SH-SY5Y (cell line): ENCODE measurements around the gene IYD.

Experiments used
- GATA2 ChIP-seq: IDR thresholded peaks from 2 replicates; pipeline ENCODE4 v1.6.1; 2011; ENCODE audit warnings: mild to moderate bottlenecking, low read depth, low read length
- GATA3 ChIP-seq: IDR thresholded peaks from 2 replicates; pipeline ENCODE4 v1.6.1; 2011; ENCODE audit warnings: low read depth, mild to moderate bottlenecking, low read length, moderate library complexity

The IYD gene

DNA sequence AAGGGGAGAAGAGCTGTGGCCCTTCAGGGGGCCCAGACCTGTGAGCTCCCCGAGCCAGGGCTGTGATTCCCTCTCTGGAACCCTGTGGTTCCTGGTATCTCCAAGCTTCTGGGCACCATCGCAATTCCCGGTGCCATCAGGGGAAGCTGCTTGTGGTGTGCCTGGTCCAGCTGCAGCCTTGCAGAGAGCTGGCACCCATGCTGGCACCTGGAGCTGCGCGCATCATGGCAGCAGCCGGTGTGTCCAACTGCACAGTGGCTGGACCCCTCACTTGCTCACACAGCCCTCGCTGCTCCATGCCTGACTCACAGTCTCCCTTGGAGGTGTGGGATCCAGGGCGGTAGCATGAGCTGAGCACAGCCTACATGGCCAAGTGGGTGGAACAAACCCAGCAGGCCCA, 56.7 kb downstream of the IYD start:
- TF ChIP-seq GATA3 (no peak), GATA2 (no peak)

DNA sequence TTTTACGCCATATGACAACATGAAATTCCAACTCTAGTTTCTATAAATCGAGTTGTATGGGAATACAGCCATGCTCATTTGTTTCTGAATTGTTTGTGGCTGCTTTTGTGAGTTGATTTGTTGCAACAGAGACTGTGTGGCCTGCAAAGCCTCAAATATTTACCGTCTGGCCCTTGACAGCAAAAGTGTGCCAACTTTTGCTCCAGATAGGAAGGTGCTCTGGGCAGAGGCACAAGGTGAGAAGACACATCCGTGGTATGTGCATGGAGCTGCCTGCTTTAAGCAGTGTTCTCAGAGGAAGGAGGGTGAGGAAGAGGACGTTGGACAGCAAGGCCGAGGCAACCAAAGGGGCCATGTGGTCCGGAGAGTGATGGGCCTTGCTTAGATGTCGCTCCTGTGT, 57.4 kb downstream of the IYD start:
- TF ChIP-seq GATA2 (no peak), GATA3 (no peak)

DNA sequence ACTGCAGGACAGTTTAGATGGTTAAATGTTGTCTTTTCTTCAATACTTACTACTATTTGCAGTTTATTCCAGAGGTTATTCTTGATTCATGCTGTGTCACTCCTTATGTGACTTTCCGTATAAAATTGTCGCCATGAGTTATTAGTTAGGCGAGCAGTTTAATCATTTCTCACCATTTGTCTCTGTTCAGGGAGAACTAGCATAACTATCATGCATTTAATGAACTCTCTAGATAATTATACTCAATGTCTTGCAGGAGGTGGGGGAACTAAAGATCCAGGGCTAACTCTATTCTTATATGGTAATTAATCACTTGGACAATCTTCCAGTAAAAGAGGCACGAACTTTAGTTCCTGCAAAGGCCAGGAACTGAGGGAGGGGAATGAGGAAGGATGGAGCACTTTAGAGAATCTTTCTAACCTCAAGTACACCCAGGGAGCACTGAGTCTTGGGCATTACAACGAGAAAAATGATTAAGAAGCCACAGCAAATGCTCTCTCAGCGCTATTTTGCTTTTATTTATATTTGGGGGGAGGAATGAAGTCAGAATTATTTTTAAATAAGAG, 58.3 kb downstream of the IYD start:
- TF ChIP-seq GATA2 (no peak), GATA3 (no peak)

DNA sequence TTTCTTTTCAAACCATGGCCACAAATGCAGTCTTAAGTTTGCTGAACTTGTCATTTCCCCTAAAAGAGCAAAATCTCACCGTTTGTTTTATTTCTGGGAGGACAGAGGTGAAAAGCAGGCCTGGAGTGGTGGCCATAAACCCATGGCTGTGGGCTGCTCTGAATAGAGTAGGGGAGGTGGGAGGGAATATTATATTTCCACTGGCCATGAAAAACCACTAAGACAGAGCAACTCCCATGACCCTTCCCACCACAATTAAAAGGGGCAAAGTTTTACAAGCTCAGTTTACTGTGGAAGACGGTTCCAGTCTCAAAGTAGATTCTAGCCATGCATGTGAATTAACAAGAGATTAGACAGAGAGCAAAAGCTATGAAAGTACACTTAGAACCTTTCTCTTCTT, 59.0 kb downstream of the IYD start:
- TF ChIP-seq GATA3 (no peak), GATA2 (no peak)

DNA sequence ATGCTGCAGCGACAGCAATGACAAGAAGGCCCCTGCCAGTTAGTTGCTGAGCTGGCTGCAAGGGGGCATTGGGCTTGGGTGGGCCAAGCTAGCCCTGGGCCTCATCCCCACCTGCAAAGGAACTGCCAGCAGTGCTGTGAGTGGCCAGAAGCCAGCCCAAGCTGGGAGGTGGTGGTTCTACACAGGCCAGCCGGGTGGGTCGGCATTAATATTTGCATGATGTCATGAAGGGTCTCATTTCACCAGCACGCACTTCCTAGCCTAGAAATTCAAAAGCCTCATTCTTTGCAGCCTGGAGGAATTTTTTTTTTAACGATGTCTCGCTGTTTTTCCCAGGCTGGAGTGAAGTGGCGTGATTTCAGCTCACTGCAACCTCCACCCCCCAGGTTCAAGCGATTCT, 62.0 kb downstream of the IYD start:
- no peak for TF ChIP-seq GATA2
- no peak for TF ChIP-seq GATA3

DNA sequence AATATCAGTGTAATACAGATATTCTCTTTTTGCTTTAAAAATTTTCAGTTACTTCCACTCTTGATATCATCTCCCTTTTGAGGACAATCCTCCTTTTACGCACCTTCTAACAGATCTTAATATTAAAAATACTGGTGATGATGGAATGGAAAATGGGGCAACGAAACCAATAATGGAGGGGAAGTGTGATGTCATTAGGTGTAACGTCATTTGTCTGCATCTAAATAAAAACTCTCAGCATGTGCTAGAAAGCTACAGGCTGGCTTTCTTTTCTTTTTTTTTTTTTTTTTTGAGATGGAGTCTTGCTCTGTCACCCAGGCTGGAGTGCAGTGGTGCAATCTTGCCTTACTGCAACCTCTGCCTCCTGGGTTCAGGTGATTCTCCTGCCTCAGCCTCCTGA, 66.5 kb downstream of the IYD start:
- TF ChIP-seq GATA3 (no peak), GATA2 (no peak)

DNA sequence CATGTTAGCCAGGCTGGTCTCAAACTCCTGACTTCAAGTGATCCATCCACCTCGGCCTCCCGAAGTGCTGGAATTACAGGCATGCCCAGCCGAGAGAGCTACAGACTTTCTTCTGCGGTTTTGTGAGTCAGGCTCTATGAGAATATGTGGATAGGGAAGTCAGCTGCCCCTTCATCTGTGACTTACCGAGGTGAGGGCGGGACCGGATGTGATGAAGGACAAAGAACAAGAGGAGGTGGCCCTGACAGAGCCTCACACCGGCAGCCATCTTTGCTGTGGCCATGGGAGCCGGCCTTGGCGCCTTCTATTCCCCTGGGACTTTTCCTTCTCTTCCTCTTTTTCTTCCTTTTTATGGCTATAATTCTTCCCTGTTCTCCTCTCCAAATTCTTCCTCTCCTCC, 67.0 kb downstream of the IYD start:
- TF ChIP-seq GATA3 (no peak), GATA2 (no peak)

DNA sequence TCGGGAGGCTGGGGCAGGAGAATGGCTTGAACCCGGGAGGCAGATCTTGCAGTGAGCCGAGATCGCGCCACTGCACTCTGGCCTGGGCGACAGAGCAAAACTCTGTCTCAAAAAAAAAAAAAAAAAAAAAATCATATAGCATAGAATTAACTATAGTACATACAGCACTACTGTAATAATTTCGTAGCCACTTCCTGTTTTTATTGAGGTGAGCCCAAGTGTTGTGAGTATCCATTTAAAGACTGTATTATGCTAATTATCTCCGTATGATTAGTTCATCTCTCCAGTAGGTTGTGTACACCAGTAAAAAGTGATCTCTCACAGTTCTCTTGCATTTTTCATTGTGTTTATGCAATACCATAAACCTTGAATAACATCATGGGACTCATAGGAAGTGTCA, 70.6 kb downstream of the IYD start:
- TF ChIP-seq GATA3 (no peak), GATA2 (no peak)

DNA sequence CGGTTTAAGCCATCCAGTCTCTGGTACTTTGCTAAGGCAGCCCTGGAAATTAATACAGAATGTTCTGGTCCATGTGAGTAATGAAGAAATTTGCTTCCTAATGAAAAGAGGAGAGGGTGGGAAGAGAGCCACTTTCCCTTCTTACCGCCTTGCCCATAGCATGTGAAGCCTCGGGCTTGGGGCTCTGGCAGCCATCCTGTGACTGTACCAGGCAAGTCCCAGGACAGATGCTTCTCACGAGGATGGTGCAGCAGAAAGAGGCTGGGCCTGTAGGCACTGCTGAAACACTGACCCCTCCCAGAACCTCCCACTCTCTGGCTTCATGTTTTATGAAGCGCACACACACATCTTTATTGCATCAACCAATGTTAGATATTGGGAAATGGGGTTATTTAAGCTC, 74.8 kb downstream of the IYD start:
- TF ChIP-seq GATA2 (no peak), GATA3 (no peak)

DNA sequence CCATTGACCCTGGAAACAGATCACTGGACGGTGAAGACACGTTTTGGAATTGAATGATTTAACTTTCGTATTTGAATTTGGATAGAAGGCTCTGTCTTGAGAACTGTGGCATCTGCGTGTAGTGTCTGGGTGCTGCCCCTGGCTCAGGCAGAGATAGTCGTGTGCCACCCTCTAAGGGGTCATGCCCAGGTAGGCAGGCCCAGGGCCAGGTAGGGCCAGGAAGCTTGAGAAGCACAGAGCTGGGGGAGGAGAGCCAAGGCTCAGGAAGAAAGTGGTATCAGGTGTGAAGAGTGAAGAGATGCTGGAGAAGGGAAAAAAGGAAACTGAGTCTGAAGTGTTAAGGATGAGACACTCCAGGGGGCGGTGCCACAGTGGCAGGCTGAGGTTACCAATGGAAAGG, 75.5 kb downstream of the IYD start:
- TF ChIP-seq GATA3 (no peak), GATA2 (no peak)

DNA sequence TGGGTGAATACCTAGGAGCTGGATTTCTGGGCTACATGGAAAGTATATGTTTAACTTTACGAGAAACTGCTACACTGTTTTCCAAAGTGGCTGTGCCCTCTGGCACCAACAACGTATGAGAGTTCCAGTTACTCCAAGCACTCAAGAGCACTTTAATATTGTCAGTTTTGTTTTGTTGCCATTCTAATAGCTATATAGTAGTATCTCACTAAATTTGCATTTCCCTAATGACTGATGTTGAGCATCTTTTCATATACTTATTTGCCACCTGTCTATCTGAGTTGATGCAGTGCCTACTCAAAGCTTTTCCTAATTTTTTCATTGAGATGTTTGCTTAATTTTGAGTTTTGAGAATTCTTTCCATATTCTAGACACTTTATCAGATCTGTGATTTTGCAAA, 76.7 kb downstream of the IYD start:
- TF ChIP-seq GATA2: no peak

DNA sequence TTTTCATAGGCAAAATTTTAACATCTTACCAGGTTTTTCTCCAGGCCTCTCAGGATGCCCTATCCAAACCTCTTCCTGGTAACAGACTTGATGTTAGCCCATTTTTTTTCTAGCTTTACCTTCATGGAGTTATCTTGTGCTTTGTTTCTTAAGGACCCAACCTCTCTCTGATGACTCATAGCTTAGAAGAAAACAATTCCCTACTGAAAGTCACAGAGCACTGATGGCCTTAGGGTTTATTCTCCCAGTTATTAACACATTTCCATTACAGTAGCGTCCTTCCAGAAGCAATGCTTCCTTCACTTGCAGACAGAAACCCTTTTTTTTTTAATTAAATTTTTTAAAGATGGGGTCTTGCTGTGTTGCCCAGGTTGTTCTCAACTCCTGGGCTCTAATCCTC, 79.4 kb downstream of the IYD start:
- TF ChIP-seq GATA3: no peak
- TF ChIP-seq GATA2: no peak

DNA sequence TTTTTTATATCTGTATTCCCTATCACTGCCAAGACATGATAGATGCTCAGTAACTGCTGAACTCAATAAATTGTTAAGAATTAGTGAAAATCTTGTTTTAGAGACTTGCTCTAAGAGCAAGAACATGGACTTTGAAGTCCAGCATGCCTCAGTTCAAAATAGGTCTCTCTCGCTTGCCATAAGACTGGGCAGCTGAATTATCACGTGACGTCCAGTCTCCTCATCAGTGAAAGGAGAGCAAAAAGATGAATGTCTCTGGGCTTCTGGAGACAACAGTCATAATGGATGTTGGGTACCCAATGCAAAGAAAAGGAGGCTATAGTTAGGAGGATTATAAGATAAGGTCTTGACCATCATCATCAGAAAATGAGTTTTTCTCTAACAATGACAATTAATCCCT, 82.1 kb downstream of the IYD start:
- no peak for TF ChIP-seq GATA2

DNA sequence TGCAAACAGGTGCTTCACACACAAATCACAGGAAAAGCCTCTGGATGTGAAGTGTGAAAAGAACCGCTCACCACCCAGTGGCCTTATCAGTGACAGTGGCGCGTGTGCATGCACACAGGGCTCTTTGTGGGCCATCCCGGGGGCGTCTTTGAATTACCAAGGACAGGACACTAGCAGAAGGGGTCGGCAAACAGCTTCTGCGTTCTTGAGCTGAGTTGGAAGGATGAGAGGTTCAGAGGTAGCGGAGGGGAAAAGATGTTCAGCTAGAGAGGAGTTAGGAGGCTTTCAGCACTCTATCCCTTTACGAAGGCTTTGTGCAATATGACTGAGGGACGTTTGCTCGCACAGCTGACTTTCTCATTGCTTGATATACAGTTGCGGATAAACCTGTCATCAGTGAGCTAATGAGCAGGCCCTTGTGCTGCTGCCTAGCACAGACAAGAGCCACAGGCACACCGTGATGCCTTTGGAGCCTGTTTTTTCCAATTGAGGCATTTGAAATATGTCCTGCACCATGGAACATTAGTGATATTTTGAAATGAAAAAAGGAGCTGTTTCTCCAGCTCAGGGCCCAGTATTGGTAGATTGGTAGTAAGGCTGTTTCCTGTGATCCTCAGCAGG, 83.1 kb downstream of the IYD start:
- TF ChIP-seq GATA2 (no peak), GATA3 (no peak)

DNA sequence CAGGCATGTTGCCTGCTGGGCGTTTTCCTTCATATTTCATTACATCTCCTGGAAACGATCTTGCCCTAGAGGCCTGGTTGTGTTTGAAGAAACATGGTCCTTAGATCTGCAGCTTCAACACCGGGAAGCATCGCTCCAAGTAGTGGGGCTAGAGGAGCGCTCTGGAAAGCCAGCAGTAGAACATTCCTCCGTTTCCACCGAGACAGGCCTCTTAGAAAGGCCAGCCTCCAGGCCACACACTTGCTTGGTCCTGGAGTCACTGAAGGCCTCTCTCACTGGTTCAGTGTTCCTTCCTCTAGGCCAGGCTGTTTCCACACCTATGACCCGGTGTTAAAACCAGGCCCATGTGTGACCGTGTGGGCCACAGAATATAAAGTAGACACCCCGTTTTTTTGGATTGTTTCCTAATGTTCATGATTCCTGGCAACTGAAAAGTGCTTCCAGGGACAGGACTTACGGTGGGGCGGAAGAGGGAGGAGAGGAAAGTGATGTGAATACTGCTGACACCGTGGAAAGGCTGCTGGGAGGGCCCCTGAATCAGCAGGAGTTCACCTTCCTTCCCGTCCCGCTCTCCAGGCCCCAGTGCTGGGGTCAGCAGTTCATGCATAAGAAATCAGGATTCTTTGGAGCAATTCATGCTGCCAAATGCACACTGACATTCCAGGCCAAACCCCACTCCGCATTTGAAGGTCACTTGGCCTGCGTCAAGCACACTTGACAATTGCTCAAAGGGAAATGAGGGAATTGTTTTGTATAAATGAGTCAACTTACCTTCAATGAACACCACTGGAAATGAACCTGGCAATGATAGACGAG, 83.8 kb downstream of the IYD start:
- no peak for TF ChIP-seq GATA2
- TF ChIP-seq GATA3: no peak

DNA sequence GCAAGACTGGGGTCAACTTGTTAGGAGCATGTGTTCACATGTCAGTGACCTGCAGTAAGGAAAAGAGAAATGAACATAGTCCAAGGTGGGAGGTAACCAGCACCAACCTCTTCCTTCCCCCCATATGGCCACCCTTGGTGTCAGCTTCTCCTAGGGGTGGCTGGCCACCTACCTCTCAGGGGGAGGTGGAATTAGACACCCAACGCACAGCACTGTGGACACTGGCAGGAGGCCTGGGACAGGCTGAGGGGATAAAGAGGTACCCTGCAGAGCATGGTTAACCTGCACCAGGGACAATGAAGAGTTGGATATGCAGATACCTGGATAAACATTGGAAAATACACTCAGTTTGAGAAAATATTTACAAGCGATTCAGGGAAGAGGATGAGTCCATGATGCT, 84.5 kb downstream of the IYD start:
- no peak for TF ChIP-seq GATA3
- TF ChIP-seq GATA2: no peak
